Measurements from ENCODE around the gene MEIS1. TPM values are rescaled to one million over a fixed set of nuclear protein-coding genes. Genes with fewer than 3 reads are reported as not detected.

The MEIS1 gene
- total RNA-seq, 1 donor from 2014 or later: not detected

- Mint-ChIP-seq H3K4me3 (no peak overlapping the region), H3K9me3 (no peaks in the 10 kb centered on the region), H3K27ac (no peak overlapping the region), H3K4me1 (no peaks in the 10 kb centered on the region), H3K36me3 (ENCODE audit: low read depth) (no peaks in the 10 kb centered on the region), H3K27me3 (peaks cover 17% of the 10 kb centered on the region)
- CTCF ChIA-PET: no interaction called here
- no peak for TF ChIP-seq CTCF (IDR thresholded peaks at IDR 0.05)
- no peak for ATAC-seq (ENCODE audit: low read depth)
- DNase-seq: no peak
- intact Hi-C loops (cut with micrococcal nuclease): no loop called here
- POLR2A ChIA-PET: no interaction called here
Measured at GRCh38 chr2:66563473-66563872, 128.5 kb downstream of the MEIS1 start.

- TF ChIP-seq CTCF (IDR thresholded peaks at IDR 0.05): no peak
- Mint-ChIP-seq H3K9me3 (no peaks in the 10 kb centered on the region), H3K4me3 (no peak overlapping the region), H3K4me1 (no peaks in the 10 kb centered on the region), H3K36me3 (ENCODE audit: low read depth) (no peaks in the 10 kb centered on the region), H3K27ac (no peak overlapping the region), H3K27me3 (peaks cover 16% of the 10 kb centered on the region)
- DNase-seq (no peak), ATAC-seq (ENCODE audit: low read depth) (no peak)
- ChIA-PET POLR2A (no interaction called here), CTCF (no interaction called here)
- intact Hi-C loops (cut with micrococcal nuclease): no loop called here
Measured at GRCh38 chr2:66565291-66565690, 130.4 kb downstream of the MEIS1 start.

GRCh38 chr2:66566726-66567399 is 131.9 kb downstream of the MEIS1 start:
- no peak for ATAC-seq (ENCODE audit: low read depth)
- Mint-ChIP-seq H3K4me1 (no peaks in the 10 kb centered on the region), H3K27me3 (peaks cover 19% of the 10 kb centered on the region), H3K4me3 (no peak overlapping the region), H3K27ac (no peak overlapping the region), H3K9me3 (no peaks in the 10 kb centered on the region), H3K36me3 (ENCODE audit: low read depth) (no peaks in the 10 kb centered on the region)
- intact Hi-C loops (cut with micrococcal nuclease): no loop called here
- CTCF ChIA-PET: no interaction called here
- no peak for TF ChIP-seq CTCF (IDR thresholded peaks at IDR 0.05)
- POLR2A ChIA-PET: no interaction called here
- DNase-seq: no peak

- DNase-seq (no peak), ATAC-seq (ENCODE audit: low read depth) (no peak)
- POLR2A ChIA-PET: no interaction called here
- H3K4me1 Mint-ChIP-seq: no peaks in the 10 kb centered on the region
- TF ChIP-seq CTCF (IDR thresholded peaks at IDR 0.05): no peak
- no peak overlapping the region for H3K4me3 Mint-ChIP-seq
- peaks cover 23% of the 10 kb centered on the region for H3K27me3 Mint-ChIP-seq
- intact Hi-C loops (cut with micrococcal nuclease): no loop called here
- H3K27ac Mint-ChIP-seq: no peak overlapping the region
- H3K9me3 Mint-ChIP-seq: no peaks in the 10 kb centered on the region
- CTCF ChIA-PET: no interaction called here
- no peaks in the 10 kb centered on the region for H3K36me3 Mint-ChIP-seq (ENCODE audit: low read depth)
Measured at GRCh38 chr2:66567729-66568128, 132.8 kb downstream of the MEIS1 start.

- Mint-ChIP-seq H3K27me3 (peaks cover 23% of the 10 kb centered on the region), H3K4me3 (no peak overlapping the region), H3K36me3 (ENCODE audit: low read depth) (no peaks in the 10 kb centered on the region), H3K4me1 (no peaks in the 10 kb centered on the region), H3K27ac (no peak overlapping the region), H3K9me3 (no peaks in the 10 kb centered on the region)
- ATAC-seq (ENCODE audit: low read depth) (no peak), DNase-seq (no peak)
- ChIA-PET CTCF (no interaction called here), POLR2A (no interaction called here)
- intact Hi-C loops (cut with micrococcal nuclease): no loop called here
- no peak for TF ChIP-seq CTCF (IDR thresholded peaks at IDR 0.05)
Measured at GRCh38 chr2:66568650-66569300, 133.8 kb downstream of the MEIS1 start.
